Raji (cell line): ENCODE results near the gene KLHL1.

Experiments
- POLR2A ChIP-seq: IDR thresholded peaks from 2 replicates; pipeline ENCODE4 v1.6.1; 2011; ENCODE audit warnings: low read depth, low read length, control low read depth; ENCODE audit not compliant: insufficient read depth

KLHL1 gene

GRCh38 chr13:69928262-69928661, 180.0 kb downstream of the KLHL1 start:
- no peak for TF ChIP-seq POLR2A

- TF ChIP-seq POLR2A: no peak
Measured at GRCh38 chr13:69921156-69921555, 187.1 kb downstream of the KLHL1 start.

- TF ChIP-seq POLR2A: no peak
Measured at GRCh38 chr13:69912630-69913029, 195.6 kb downstream of the KLHL1 start.

- no peak for TF ChIP-seq POLR2A
Measured at GRCh38 chr13:69910800-69911199, 197.5 kb downstream of the KLHL1 start.

GRCh38 chr13:69904784-69905183, 203.5 kb downstream of the KLHL1 start:
- no peak for TF ChIP-seq POLR2A

GRCh38 chr13:69903081-69903480, 205.2 kb downstream of the KLHL1 start:
- no peak for TF ChIP-seq POLR2A

- TF ChIP-seq POLR2A: no peak
Measured at GRCh38 chr13:69882451-69882850, 225.8 kb downstream of the KLHL1 start.

GRCh38 chr13:69879936-69880335, 228.3 kb downstream of the KLHL1 start:
- no peak for TF ChIP-seq POLR2A

GRCh38 chr13:69872321-69873047, 235.8 kb downstream of the KLHL1 start:
- TF ChIP-seq POLR2A: no peak

GRCh38 chr13:69866555-69866954, 241.7 kb downstream of the KLHL1 start:
- no peak for TF ChIP-seq POLR2A

GRCh38 chr13:69857183-69857821, 250.9 kb downstream of the KLHL1 start:
- no peak for TF ChIP-seq POLR2A

- TF ChIP-seq POLR2A: no peak
Measured at GRCh38 chr13:69856331-69856730, 251.9 kb downstream of the KLHL1 start.

- TF ChIP-seq POLR2A: no peak
Measured at GRCh38 chr13:69828527-69828926, 279.7 kb downstream of the KLHL1 start.

GRCh38 chr13:69820180-69820579, 288.1 kb downstream of the KLHL1 start:
- TF ChIP-seq POLR2A: no peak

- TF ChIP-seq POLR2A: no peak
Measured at GRCh38 chr13:69817333-69817869, 290.9 kb downstream of the KLHL1 start.

GRCh38 chr13:69809152-69809551, 299.1 kb downstream of the KLHL1 start:
- TF ChIP-seq POLR2A: no peak
